GM19240 (cell line): ENCODE results near the gene MTFR1L.
A peak's percentile ranks its signal among the peaks of the same experiment; 100 is the strongest.

Source experiments
- DNase-seq: peaks from one replicate; pipeline ENCODE4 v3.0.0; 2011; ENCODE audit warnings: low spot score; ENCODE audit not compliant: insufficient read length

Gene MTFR1L

DNA sequence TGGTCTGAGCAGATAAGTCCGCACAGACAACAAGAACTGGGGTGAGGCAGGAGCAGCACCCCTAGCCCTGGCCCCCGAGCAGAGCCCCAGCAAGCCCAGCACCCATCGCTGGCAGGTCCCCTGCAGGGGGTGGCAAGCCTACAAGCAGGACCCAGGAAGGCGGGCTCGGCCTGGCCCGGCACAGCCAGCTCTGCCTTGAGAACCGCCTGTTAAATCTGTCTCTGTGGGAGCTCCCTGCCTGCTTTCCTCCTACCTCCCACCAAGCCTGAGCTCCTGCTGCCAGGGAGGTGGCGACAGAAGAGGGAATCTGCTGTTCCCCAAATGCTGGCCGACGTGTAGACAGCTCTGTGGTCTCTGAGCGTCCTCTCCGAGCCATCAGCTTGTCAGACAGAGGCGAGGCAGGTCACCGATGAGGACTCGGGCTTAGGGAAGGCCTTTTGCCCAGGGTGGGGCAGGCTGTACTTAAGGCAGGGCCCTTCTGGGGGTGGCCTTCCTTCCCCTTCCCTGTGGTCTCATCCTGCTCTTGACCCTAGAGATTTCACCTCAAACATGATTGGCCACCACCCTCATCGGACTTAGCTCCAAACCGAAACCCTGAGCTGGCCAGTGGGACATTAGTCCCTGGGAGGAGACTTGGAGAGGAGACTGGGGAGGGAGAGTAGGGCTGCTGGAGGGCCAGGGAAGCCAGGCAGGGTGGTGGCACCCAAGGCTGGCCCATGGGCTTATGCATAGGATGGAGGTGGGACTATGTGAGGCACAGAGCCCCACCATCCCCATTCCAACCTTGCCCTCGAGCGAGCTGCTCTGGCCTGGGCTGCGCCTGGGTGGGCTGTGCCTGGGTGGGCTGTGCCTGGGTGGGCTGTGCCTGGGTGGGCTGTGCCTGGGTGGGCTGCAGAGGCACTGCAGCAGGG is 12.0 kb upstream of the MTFR1L start:
- no peak for DNase-seq

DNA sequence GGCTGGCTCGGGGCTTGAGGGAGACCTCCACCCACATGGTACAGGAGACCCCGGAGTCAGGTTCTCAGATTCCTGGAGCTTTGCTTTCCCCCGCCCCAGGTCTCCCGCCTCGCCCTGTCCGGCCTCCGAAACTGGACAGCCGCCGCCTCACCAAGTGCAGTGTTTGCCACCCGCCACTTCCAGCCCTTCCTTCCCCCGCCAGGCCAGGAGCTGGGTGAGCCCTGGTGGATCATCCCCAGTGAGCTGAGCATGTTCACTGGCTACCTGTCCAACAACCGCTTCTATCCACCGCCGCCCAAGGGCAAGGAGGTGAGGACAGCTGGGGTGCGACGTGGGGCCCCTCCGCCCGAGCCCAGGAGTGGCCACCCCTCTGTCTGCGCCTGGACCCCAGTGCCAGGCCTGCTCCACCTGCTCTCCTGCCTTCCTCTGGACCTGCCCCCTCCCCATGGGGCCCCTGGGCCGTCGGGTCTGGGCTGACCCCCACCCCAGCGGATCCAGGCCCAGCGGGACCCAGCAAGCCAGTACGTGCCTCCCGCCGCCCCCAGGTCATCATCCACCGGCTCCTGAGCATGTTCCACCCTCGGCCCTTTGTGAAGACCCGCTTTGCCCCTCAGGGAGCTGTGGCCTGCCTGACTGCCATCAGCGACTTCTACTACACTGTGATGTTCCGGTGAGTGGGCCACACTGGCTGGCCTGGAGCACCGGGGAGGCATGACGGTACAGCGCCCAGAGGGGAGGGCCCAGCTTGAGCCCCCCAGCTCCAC is 11.1 kb upstream of the MTFR1L start:
- DNase-seq: no peak

DNA sequence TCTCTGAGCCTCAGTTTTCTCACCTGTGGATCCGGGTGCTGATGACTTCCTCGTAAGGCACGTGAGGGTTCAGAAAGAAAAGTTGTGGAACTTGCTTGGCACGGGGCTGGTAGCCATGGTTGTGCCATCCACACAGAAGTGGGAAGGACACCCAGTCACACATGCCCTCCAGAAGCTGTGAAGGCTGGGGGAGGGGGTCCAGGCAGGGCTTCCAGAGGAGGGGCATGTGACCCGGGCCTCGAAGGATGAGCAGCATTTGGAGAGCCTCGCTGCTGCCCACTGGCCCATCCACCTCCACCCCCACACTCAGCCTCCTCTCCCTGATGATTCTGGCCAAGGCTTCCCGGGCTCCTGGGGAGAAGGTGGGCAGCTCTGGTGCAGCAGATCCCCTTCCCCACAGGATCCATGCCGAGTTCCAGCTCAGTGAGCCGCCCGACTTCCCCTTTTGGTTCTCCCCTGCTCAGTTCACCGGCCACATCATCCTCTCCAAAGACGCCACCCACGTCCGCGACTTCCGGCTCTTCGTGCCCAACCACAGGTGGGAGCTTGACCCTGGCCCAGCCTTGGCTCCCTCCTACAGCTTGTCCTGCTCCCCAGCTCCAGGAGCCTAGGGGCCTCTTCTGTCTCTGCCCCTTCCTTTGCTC is 10.3 kb upstream of the MTFR1L start:
- no peak for DNase-seq

DNA sequence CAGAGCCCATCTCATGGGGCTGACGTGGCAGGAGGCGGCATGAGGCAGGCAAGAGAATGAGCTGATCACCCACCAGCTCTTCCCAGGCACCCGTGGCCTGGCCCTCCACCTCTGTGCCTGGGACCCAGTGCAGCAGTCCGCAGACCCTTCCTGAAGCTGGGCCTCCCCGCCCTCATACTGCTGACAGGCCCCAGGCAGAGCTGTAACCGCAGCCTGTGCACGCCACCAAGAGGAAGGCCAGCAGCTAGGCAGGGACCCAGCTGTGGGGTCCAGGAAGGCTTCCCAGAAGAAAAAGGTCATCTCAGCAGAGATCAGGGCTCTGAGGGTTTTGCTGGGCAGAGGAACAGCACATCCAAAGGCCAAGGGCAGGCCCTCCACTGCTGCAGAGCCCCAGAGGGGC is 9.8 kb upstream of the MTFR1L start:
- DNase-seq: no peak

DNA sequence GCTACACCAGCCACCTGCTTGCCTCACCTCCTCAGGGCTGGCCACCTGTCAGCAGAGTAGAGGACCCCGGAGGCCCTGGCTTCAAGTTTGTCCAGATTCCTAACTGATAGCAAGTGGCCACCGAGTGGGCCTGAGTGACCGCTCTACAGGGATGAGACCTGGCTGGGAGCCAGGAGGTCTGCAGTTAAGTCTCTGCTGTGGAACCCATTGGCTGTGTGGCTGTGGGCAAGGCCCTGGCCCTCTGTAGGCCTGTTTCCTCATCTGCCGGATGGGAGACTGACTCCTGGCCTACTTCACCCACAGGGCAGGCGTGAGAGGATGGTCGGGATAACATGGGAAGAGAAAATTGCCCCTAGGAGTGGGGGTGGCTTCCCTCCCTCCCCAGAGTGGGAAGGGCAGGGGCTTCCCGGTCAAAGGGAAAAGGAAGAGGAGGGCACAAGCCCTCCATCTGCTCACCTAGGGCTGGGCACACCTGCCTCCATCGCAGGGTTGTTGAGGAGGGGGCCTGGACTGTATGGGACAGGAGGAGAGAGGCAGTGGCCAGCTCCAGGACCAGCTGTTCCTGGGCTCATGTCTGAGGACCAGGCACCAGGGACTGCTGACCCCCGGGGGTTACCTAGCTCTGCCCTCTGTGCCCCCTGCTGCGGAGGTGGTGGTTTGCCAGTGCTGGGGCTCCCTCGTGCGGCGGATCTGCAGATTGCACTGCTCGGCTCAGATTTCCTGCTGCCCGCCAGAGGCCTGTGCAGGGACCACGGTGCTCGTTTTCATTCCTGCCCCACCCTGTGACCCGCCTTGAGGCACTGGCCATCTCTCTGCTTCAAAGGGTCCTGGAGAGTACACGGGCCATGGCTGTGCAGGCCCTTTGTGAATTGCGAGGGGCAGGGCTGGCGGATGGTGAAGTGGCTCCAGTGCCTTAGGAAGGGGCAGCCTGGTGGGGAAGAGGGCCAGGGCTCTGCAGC is 9.1 kb upstream of the MTFR1L start:
- DNase-seq: peak; percentile 74

DNA sequence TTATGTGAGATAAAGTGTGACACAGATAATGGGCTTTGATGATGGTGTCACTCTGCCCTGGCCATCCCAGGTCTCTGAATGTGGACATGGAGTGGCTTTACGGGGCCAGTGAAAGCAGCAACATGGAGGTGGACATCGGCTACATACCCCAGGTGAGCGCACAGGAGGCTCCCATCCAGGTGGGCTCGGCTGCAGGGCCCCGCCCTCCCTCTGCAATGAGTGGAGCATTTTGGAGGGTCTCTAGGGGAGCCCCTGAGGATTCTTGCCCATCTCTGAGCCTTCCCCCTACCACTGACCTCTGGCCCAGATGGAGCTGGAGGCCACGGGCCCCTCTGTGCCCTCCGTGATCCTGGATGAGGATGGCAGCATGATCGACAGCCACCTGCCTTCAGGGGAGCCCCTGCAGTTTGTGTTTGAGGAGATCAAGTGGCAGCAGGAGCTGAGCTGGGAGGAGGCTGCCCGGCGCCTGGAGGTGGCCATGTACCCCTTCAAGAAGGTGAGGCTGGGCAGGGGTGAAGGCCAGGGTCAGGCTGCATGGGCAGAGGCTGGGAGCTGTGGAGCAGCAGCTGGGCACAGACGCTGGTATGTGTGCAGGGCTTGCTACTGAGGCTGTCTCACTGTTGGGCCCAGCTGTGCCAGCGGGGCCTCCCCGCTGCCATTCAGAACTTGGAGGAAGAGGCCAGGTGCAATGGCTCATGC is 8.2 kb upstream of the MTFR1L start:
- no peak for DNase-seq

DNA sequence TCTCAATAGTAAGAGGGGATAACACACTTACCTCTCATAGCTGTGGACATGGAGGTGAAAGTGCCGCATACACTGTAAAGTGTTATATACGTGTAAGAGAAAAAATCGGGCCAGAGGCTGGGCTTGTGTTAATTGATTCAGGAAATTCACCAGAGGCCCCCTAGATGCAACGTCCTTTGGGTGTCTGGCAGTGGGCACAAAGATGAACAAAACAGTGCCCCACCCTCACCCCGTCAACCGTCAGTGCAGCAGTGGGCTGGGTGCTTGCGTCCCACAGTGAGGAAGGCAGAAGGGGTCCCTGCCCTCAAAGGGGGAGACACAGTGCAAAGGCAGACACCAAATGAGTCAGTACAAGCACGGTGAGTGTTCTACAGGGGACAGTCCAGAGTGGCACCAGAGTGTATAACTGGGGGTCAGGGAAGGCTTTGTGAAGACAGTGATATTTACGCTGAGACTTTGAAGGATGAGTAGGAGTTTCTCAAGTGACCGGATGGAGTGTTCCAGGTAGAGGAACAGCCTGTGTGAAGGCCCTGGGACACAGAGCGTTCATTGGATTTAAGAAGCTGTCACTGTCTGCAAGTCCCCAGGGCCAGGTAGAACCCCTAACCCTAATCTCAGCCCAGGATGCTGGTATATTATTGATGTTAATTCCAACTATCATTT is 6.6 kb upstream of the MTFR1L start:
- no peak for DNase-seq

DNA sequence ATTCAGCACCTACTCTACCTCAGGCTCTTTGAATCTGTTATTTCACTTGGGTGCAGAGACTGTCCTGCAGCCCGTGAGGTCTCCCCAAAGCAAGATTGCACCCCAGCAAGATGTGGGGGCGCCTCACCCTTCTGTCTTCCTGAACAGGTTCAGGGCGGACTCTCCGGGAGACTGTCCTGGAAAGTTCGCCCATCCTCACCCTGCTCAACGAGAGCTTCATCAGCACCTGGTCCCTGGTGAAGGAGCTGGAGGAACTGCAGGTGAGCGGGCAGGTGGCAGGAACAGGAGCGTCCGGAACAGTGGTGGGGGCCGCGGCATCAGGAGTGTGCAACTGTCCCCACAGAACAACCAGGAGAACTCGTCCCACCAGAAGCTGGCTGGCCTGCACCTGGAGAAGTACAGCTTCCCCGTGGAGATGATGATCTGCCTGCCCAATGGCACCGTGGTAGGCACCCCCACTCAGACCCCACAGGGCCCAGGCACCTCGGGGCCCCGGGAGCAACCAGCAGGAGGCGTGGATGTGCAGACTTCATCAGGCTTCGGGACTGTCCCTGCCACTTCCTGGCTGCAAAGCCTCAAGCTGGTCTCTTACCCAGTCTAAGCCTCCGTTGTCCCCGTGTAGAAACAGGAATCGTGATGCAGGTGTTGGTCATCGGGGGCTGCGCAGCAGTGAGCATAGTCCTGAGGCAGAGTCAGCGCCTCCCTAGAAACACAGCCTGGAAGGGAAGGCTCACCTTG is 5.9 kb upstream of the MTFR1L start:
- DNase-seq: no peak

DNA sequence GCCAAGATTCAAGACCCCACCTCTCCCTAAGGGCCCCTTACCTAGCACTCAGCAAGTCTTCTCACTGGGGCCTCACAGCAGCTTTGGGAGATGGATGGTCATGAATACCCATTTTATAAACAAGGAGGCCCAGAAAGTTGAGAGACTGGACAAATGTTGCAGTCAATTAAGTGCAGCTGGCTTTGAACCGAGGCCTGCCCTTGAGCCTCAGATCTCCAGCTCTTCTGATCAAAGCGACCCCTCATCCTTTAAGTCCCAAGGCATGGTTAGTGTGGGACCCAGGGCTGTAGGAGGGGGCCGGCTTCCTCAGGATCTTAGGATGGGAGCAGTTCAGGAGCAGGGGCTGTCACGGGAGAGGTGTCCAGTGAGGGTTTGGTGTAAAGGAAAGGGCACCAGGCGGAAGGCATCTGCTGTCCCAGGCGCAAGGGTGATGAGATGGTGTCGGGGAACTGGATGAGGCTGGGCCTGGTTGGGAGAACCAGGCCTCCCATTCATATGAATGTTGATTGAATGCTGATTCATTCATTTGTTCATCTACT is 5.1 kb upstream of the MTFR1L start:
- DNase-seq: no peak

DNA sequence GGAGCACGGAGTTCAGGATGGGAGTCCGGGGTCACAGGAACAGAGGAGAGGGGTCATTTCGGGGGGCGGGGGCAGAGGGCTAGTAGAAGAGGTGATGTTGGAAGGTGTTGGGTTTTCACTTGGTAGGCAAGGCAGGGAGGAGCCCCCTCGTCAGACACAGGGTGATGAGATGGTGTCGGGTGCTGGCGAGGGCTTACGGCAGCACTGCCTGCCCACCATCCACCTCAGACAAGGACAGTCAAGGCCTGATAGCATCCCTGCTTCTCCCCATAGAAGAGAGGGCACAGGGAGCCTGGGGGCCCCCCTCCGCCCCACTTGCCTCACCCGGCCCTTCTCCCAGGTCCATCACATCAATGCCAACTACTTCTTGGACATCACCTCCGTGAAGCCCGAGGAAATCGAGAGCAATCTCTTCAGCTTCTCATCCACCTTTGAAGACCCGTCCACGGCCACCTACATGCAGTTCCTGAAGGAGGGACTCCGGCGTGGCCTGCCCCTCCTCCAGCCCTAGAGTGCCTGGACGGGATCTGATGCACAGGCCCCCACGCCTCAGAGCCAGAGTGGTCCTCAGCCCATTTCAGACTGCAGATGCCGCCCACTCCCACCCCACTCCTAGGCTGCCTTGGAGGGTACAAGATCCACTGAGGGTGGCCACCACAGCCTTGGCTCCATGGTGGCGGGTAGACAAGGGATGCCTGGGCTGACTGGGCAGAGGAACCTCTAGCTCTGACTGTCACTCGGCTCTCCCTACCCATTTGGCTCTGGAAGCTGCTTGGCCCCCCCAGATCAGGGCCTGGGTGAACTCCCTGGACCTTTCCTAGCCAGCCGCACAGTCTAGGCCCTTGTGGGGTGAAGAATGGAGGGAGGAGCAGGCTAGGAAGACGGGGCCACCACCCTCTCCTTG is 4.3 kb upstream of the MTFR1L start:
- DNase-seq: no peak

DNA sequence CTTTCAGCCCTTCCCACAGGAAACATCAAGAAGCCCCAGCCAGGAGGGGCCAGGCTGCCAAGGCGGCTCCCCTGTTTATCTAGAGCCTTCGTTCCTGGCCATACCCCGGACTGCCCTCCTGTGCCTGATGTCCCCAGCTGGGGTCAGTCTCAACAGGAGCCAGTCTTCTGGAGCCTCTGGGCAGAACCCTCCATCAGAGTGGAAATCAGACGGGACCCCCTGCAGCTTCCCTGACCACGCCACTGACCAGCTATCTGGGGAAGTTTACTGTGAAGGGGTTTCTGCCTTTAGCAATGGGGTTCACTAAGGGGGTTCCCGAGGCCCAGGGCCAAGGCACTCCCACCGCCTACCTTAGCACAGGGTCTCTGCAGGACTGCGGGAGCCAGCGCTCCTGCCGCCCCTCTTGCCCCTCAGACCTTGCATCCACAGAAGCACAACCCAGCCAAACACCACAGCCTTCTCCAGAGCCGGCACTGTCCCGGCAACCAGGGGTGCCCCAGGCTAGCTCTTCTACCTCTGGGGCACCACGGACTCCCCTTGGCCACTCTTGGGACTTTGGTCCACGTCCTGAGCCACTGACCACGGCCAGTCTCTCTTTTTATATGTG is 3.5 kb upstream of the MTFR1L start:
- DNase-seq: no peak

DNA sequence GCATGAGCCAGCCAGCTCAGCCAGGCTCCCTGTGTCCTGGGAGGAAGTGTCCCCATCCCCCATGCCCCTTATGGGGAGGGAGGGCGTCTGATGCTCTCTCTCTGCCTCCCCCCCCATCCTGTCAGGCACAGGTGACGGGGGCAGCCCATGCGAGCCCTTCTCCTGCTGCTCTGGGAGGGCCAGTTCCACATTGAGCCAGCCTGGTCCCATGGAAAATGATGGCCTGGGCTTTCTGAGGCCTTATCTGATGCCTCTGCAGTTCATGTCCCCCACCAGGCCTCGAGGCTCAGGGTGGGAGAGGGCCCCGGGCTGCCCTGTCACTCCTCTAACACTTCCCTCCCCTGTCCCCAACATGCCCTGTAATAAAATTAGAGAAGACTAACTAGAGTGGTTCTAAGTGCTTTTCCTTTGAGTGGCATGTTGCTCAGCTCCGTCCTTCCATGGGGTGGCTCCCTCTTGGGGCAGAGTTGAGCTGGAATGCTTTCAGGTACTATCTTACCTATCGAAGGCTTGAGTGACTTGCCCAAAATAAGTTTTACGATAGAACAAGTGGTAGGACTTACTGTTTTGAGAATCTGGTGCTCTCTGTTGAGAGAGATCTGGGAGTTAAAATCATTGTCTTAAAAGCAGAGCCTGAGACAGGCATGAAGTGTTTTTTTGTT is 1.8 kb upstream of the MTFR1L start:
- no peak for DNase-seq

DNA sequence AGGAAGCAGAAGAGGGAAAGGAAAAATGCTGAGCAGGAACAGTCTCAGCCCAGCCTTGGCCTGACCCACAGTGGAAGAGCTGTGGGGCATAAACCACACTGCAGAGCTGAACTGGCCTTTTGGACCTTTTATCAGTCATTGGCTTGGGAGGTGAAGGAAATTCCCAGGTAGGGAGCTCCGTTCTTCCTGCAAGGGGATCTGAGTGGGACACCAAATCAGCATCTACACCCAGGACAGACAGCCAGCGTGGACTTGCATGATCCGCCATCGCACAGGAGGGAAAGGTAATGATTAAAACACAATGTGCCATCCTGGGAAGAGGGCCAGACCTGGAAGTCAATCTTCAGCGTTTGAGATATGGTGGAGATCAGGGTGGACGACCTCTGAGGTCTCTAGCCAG is 1.2 kb upstream of the MTFR1L start:
- no peak for DNase-seq

DNA sequence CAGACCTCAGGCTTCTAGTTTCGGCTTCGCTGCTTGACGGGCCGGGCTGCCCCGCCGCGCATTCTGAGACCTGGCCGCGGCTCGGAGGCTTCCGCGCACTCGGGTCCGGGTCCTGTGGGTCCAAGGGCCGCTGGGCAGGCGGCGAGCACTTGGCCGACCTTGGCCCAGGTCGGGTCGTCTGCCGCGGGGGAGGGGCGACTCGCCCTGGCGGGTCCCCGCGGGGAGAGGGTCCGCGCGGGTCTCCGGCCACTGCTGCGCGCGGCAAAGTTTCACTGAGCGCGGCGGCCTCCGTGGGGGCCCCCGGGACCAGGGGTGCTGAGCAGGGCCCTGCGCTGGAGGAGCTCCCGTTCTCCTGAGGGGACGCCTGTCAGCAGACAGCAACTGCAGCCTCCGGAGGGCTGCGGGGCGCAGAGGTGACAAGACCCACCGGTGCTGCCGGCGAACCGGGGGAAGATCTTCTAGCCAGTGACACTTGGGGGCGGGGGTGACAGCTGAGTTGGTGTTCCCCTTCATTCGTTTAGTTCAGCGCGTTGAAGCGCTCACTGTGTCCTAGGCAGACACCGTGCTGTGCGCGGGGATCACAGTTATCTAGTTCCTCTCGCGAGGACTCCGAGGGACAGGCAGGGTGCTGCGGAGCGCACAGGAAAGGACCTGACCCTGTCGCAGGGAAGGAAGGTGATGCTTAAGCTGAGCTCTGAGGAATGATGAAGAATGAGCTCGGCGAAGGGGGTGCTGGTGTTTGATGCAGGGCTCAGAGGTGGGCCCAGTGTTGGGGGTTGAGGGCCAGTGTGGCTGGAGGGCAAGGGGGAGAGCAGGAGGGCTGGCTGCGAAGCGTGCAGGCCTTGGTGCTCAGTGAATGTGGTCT is 725 bp downstream of the MTFR1L start:
- DNase-seq: peak; percentile 85

DNA sequence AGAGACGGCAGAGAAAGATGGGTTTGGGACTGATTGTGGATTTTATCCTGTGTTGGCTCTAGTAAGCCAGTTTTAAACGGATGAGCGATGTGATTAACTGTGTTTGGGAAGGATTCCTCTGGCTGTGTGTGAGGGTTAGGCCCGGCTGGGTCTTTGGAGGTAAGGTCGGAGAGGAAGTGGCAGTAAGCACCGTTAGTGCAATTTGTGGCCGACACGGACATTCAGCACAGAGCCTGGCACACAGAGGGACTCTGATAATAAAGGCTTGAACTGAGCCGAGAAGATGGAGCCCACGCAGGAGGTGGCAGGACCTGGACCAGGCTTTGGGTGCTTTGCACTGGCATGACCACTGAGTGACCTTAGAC is 1.3 kb downstream of the MTFR1L start:
- no peak for DNase-seq

DNA sequence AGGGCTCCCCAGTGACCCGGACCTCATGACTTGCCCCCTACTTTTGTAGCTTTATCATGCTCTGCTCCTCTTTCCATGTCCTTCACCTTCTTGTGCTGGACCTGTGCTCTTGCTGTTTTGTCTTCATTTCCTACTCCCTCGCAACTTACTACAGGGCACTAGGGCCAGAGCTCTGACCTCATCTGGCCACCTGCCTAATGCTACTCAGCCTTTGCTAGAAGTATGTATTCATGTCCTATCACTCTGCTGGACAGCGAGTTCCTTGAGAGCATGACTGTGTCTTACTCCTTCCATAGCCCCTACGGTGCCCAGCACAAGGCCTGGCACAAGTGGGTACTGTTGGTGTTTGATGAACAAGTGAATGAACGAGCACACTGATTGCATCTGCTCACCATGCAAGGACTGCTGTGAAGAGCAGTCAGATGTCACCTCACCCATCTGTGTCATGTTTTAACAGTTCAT is 1.9 kb downstream of the MTFR1L start:
- DNase-seq: no peak
